Measurements from ENCODE around the gene HDLBP. TPM values are rescaled to one million over a fixed set of nuclear protein-coding genes. Genes with fewer than 3 reads are reported as not detected.
"Not testable (repeated sequence)": the region's sequence is repeated elsewhere in the genome, so short reads cannot be mapped to it uniquely, and the experiment has no call there.

Gene HDLBP
- total RNA-seq, 1 experiment from 2014 or later = 908 TPM

DNA sequence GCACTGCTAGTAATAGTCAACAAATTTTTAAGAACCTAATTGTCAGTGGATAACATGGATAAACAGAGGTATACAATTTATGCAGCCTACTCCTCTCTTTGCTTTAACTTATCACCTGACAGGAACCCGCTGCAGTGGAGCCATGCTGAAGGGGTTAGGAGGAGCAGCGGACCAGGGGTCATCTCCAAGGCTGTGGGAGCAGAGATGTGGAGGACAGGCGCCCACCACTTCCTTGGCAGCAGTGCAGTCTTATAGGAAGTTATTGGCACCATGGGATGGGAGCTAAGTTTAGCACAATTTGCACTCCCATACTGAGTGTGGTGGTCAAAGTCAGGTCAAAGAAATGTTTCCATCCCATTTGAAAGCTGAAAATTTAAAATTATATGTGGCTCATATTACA is 35.6 kb downstream of the HDLBP start:
- DNase-seq = no peak
- H3K27me3 ChIP-seq (ENCODE audit: insufficient read depth, low read depth) = no peaks in the 10 kb centered on the region
- H3K4me2 ChIP-seq = no peak overlapping the region
- TF ChIP-seq EZH2 (IDR thresholded peaks at IDR 0.05; ENCODE audit: low read depth) = no peak
- TF ChIP-seq, protein P1, sequence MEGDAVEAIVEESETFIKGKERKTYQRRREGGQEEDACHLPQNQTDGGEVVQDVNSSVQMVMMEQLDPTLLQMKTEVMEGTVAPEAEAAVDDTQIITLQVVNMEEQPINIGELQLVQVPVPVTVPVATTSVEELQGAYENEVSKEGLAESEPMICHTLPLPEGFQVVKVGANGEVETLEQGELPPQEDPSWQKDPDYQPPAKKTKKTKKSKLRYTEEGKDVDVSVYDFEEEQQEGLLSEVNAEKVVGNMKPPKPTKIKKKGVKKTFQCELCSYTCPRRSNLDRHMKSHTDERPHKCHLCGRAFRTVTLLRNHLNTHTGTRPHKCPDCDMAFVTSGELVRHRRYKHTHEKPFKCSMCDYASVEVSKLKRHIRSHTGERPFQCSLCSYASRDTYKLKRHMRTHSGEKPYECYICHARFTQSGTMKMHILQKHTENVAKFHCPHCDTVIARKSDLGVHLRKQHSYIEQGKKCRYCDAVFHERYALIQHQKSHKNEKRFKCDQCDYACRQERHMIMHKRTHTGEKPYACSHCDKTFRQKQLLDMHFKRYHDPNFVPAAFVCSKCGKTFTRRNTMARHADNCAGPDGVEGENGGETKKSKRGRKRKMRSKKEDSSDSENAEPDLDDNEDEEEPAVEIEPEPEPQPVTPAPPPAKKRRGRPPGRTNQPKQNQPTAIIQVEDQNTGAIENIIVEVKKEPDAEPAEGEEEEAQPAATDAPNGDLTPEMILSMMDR (conservative IDR thresholded peaks at IDR 0.05) = no peak
- peaks cover 40% of the 10 kb centered on the region for H4K20me1 ChIP-seq (ENCODE audit: insufficient read depth)
- no peak overlapping the region for H3K4me3 ChIP-seq
- H3K4me1 ChIP-seq (replicated peaks; ENCODE audit: insufficient read depth) = 0 out of 2 replicates have a peak, but pooled peaks cover 7% of the 10 kb centered on the region
- peaks cover 95% of the 10 kb centered on the region for H3K79me2 ChIP-seq (ENCODE audit: low read depth)
- intact Hi-C loops (cut with micrococcal nuclease; ENCODE audit: unreplicated experiment) = loop anchor here (10.0 kb wide), 1 partner anchor 355 kb away; the partner anchor contains the start of genes ATG4B and THAP4
- no TSS peak for BruUV-seq (replicated peaks)
- no peak overlapping the region for H3K27ac ChIP-seq
- ChIA-PET CTCF (no interaction called here), POLR2A (ENCODE audit: unreplicated experiment) (interaction anchor here (0.7 kb wide), 1 partner anchor 422 kb away, joined by 4 read pairs; no protein-coding TSS in a partner anchor)
- no peaks in the 10 kb centered on the region for H3K36me3 ChIP-seq (ENCODE audit: low read depth)
- H2AFZ ChIP-seq = no peak overlapping the region
- H3K9me3 ChIP-seq (ENCODE audit: insufficient read depth, low read depth) = no peaks in the 10 kb centered on the region
- H3K9me2 ChIP-seq (ENCODE audit: insufficient read depth) = no peaks in the 10 kb centered on the region
- peaks cover 36% of the 10 kb centered on the region; the same call in 1 of the 2 replicates for H3F3A ChIP-seq (ENCODE audit: insufficient read depth, low read depth)

DNA sequence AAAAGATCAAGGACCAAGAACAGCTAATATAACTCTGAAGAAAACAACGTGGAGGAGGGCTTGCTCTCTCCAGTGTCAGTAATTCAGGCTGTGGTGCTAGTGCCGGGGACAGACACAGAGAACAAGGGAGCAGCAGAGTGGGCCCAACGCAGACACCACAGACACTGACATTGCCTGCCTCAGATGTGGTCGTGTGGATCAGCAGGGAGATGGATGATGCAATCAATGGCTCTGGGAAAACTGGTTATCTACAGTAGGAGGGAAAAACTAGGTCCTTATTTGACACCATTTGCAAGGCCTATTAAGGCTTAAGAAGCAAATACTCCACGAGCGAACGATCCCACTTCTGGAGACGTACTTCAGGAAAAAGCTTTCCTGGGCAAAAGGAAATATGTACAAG is 36.1 kb downstream of the HDLBP start:
- Histone ChIP-seq H3K9me2 (ENCODE audit: insufficient read depth) (no peaks in the 10 kb centered on the region), H3K27ac (no peak overlapping the region), H3F3A (ENCODE audit: insufficient read depth, low read depth) (peaks cover 40% of the 10 kb centered on the region; the same call in 1 of the 2 replicates), H3K4me2 (no peak overlapping the region), H3K79me2 (ENCODE audit: low read depth) (peaks cover 93% of the 10 kb centered on the region), H3K9me3 (ENCODE audit: insufficient read depth, low read depth) (no peaks in the 10 kb centered on the region), H3K36me3 (ENCODE audit: low read depth) (no peaks in the 10 kb centered on the region), H3K27me3 (ENCODE audit: insufficient read depth, low read depth) (no peaks in the 10 kb centered on the region), H3K4me3 (no peak overlapping the region), H4K20me1 (ENCODE audit: insufficient read depth) (peaks cover 40% of the 10 kb centered on the region), H3K4me1 (replicated peaks; ENCODE audit: insufficient read depth) (0 out of 2 replicates have a peak, but pooled peaks cover 7% of the 10 kb centered on the region), H2AFZ (no peak overlapping the region)
- POLR2A ChIA-PET (ENCODE audit: unreplicated experiment) = interaction anchor here (0.7 kb wide), 1 partner anchor 422 kb away, joined by 4 read pairs; no protein-coding TSS in a partner anchor
- no TSS peak for BruUV-seq (replicated peaks)
- intact Hi-C loops (cut with micrococcal nuclease; ENCODE audit: unreplicated experiment) = loop anchor here (10.0 kb wide), 1 partner anchor 355 kb away; the partner anchor contains the start of genes ATG4B and THAP4
- CTCF ChIA-PET = no interaction called here
- no peak for DNase-seq
- TF ChIP-seq EZH2 (IDR thresholded peaks at IDR 0.05; ENCODE audit: low read depth) = no peak
- TF ChIP-seq, protein P1 (conservative IDR thresholded peaks at IDR 0.05) = no peak

DNA sequence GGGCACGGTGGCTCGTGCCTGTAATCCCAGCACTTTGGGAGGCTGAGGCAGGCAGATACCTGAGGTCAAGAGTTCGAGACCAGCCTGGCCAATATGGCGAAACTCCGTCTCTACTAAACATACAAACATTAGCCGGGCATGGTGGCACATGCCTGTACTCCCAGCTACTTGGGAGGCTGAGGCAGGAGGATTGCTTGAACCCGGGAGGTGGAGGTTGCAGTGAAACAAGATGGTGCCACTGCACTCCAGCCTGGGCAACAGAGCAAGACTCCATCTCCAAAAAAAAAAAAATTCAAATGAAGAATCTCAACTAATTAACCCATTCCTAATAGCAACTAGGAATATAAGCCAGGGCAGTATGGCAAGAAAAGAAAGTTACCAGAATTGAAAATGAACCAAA is 37.2 kb downstream of the HDLBP start:
- POLR2A ChIA-PET (ENCODE audit: unreplicated experiment); H3K36me3 ChIP-seq (ENCODE audit: low read depth); H3K4me2 ChIP-seq; H3K9me3 ChIP-seq (ENCODE audit: insufficient read depth, low read depth); DNase-seq; H3K27ac ChIP-seq; BruUV-seq (replicated peaks); H3K4me3 ChIP-seq; H2AFZ ChIP-seq; H3K4me1 ChIP-seq (replicated peaks; ENCODE audit: insufficient read depth); H3K27me3 ChIP-seq (ENCODE audit: insufficient read depth, low read depth); H3K9me2 ChIP-seq (ENCODE audit: insufficient read depth); CTCF ChIA-PET: not testable (repeated sequence)
- peaks cover 85% of the 10 kb centered on the region for H3K79me2 ChIP-seq (ENCODE audit: low read depth)
- H4K20me1 ChIP-seq (ENCODE audit: insufficient read depth) = peaks cover 46% of the 10 kb centered on the region
- intact Hi-C loops (cut with micrococcal nuclease; ENCODE audit: unreplicated experiment) = loop anchor here (10.0 kb wide), 1 partner anchor 356 kb away; the partner anchor contains the start of genes ATG4B and THAP4
- peaks cover 47% of the 10 kb centered on the region; the same call in 1 of the 2 replicates for H3F3A ChIP-seq (ENCODE audit: insufficient read depth, low read depth)

Measured in PC-9 (cell line).